Activated CD4-positive, alpha-beta T cell treated with anti-CD3 and anti-CD28 coated beads, Interleukin-2, amount 50 U/mL, for 16 hours (primary cell): ENCODE results near the gene TNPO2.
A peak's percentile ranks its signal among the peaks of the same experiment; 100 is the strongest.

Experiments
- DNase-seq: peaks from one replicate; pipeline ENCODE4 v3.0.0-alpha.2; 2020

The TNPO2 gene

GRCh38 chr19:12723641-12724426 is at the start of gene TNPO2:
Gene TNPO2, minus strand, starts transcription at chr19:12723932. Its CDS starts 2,955 bp downstream, at chr19:12720977.
- peak; percentile 85 for DNase-seq

GRCh38 chr19:12772323-12772722 is 48.6 kb upstream of the TNPO2 start:
- DNase-seq, result no peak

- no peak for DNase-seq
Measured at GRCh38 chr19:12770922-12771321, 47.2 kb upstream of the TNPO2 start.

- DNase-seq, result peak; percentile 66
Measured at GRCh38 chr19:12769689-12770088, 46.0 kb upstream of the TNPO2 start.

- no peak for DNase-seq
Measured at GRCh38 chr19:12767666-12768065, 43.9 kb upstream of the TNPO2 start.

GRCh38 chr19:12767150-12767549 is 43.4 kb upstream of the TNPO2 start:
- no peak for DNase-seq

GRCh38 chr19:12766051-12766521 is 42.4 kb upstream of the TNPO2 start:
- peak; percentile 72 for DNase-seq

GRCh38 chr19:12764698-12765097 is 41.0 kb upstream of the TNPO2 start:
- no peak for DNase-seq

- DNase-seq, result no peak
Measured at GRCh38 chr19:12763100-12763499, 39.4 kb upstream of the TNPO2 start.

- no peak for DNase-seq
Measured at GRCh38 chr19:12759686-12760085, 36.0 kb upstream of the TNPO2 start.

GRCh38 chr19:12757544-12758274 is 34.0 kb upstream of the TNPO2 start:
- DNase-seq, result peak; percentile 69

- DNase-seq, result no peak
Measured at GRCh38 chr19:12756150-12756883, 32.6 kb upstream of the TNPO2 start.

GRCh38 chr19:12754465-12755196 is 30.9 kb upstream of the TNPO2 start:
- no peak for DNase-seq

- DNase-seq, result no peak
Measured at GRCh38 chr19:12752056-12752781, 28.5 kb upstream of the TNPO2 start.

GRCh38 chr19:12751635-12752034 is 27.9 kb upstream of the TNPO2 start, which contains the start of gene BEST2:
Gene BEST2, plus strand, starts transcription at chr19:12751791. Its CDS starts 802 bp downstream, at chr19:12752593.
- DNase-seq, result no peak

GRCh38 chr19:12750851-12751250 is 27.1 kb upstream of the TNPO2 start:
- DNase-seq, result no peak

GRCh38 chr19:12749938-12750521 is 26.3 kb upstream of the TNPO2 start:
- DNase-seq, result no peak

GRCh38 chr19:12748489-12748888 is 24.8 kb upstream of the TNPO2 start:
- DNase-seq, result no peak

GRCh38 chr19:12745166-12745897 is 21.6 kb upstream of the TNPO2 start:
- no peak for DNase-seq

- DNase-seq, result no peak
Measured at GRCh38 chr19:12737835-12738351, 14.2 kb upstream of the TNPO2 start.
